ENCODE data around the gene ZBED4.
"Not testable (repeated sequence)": the region's sequence is repeated elsewhere in the genome, so short reads cannot be mapped to it uniquely, and the experiment has no call there.

The ZBED4 gene

GRCh38 chr22:49838771-49839717 is 14.6 kb upstream of the ZBED4 start:
- Mint-ChIP-seq H3K27me3 (peaks cover 17% of the 10 kb centered on the region), H3K27ac (peak overlapping the region; percentile 56), H3K36me3 (ENCODE audit: low read depth) (no peaks in the 10 kb centered on the region), H3K9me3 (no peaks in the 10 kb centered on the region), H3K4me1 (ENCODE audit: low read depth) (peaks cover 12% of the 10 kb centered on the region), H3K4me3 (peak overlapping the region; percentile 58)
- intact Hi-C loops (cut with micrococcal nuclease), result no loop called here

- intact Hi-C loops (cut with micrococcal nuclease), result no loop called here
- no peak overlapping the region for H3K4me3 Mint-ChIP-seq
- H3K27me3 Mint-ChIP-seq, result peaks cover 7% of the 10 kb centered on the region
- peaks cover 24% of the 10 kb centered on the region for H3K36me3 Mint-ChIP-seq (ENCODE audit: low read depth)
- no peak overlapping the region for H3K27ac Mint-ChIP-seq
- no peaks in the 10 kb centered on the region for H3K9me3 Mint-ChIP-seq
- H3K4me1 Mint-ChIP-seq (ENCODE audit: low read depth), result peaks cover 15% of the 10 kb centered on the region
Observed at GRCh38 chr22:49845241-49845640, 8.4 kb upstream of the ZBED4 start.

GRCh38 chr22:49845666-49846459 is 7.8 kb upstream of the ZBED4 start:
- H3K9me3 Mint-ChIP-seq, result no peaks in the 10 kb centered on the region
- H3K36me3 Mint-ChIP-seq (ENCODE audit: low read depth), result peaks cover 24% of the 10 kb centered on the region
- peaks cover 10% of the 10 kb centered on the region for H3K27me3 Mint-ChIP-seq
- intact Hi-C loops (cut with micrococcal nuclease), result no loop called here
- H3K27ac Mint-ChIP-seq, result no peak overlapping the region
- H3K4me3 Mint-ChIP-seq, result no peak overlapping the region
- peaks cover 21% of the 10 kb centered on the region for H3K4me1 Mint-ChIP-seq (ENCODE audit: low read depth)

GRCh38 chr22:49847751-49848689 is 5.6 kb upstream of the ZBED4 start:
- Mint-ChIP-seq H3K27me3 (peaks cover 18% of the 10 kb centered on the region), H3K4me3 (peak overlapping the region; percentile 90), H3K36me3 (ENCODE audit: low read depth) (peaks cover 24% of the 10 kb centered on the region), H3K4me1 (ENCODE audit: low read depth) (peaks cover 37% of the 10 kb centered on the region), H3K27ac (peak overlapping the region; percentile 98), H3K9me3 (no peaks in the 10 kb centered on the region)
- intact Hi-C loops (cut with micrococcal nuclease), result loop anchor here (2.0 kb wide), 1 partner anchor 17 kb away; no protein-coding TSS in a partner anchor

GRCh38 chr22:49848690-49849160 is 4.9 kb upstream of the ZBED4 start:
- intact Hi-C loops (cut with micrococcal nuclease), result loop anchor here (2.0 kb wide), 1 partner anchor 18 kb away; no protein-coding TSS in a partner anchor
- H3K4me1 Mint-ChIP-seq (ENCODE audit: low read depth), result peaks cover 37% of the 10 kb centered on the region
- peaks cover 18% of the 10 kb centered on the region for H3K27me3 Mint-ChIP-seq
- H3K4me3 Mint-ChIP-seq, result peak overlapping the region; percentile 90
- H3K27ac Mint-ChIP-seq, result peak overlapping the region; percentile 98
- no peaks in the 10 kb centered on the region for H3K9me3 Mint-ChIP-seq
- H3K36me3 Mint-ChIP-seq (ENCODE audit: low read depth), result peaks cover 24% of the 10 kb centered on the region

GRCh38 chr22:49849161-49850020 is 4.3 kb upstream of the ZBED4 start:
- intact Hi-C loops (cut with micrococcal nuclease), result loop anchor here (2.0 kb wide), 1 partner anchor 19 kb away; no protein-coding TSS in a partner anchor
- peaks cover 18% of the 10 kb centered on the region for H3K27me3 Mint-ChIP-seq

GRCh38 chr22:49850021-49850911 is 3.4 kb upstream of the ZBED4 start:
- Mint-ChIP-seq H3K27me3 (peaks cover 18% of the 10 kb centered on the region), H3K9me3 (no peaks in the 10 kb centered on the region), H3K36me3 (ENCODE audit: low read depth) (peaks cover 25% of the 10 kb centered on the region), H3K27ac (peak overlapping the region; percentile 41), H3K4me1 (ENCODE audit: low read depth) (peaks cover 45% of the 10 kb centered on the region), H3K4me3 (peak overlapping the region; percentile 90)
- intact Hi-C loops (cut with micrococcal nuclease), result no loop called here

More at GRCh38 chr22:49849161-49850020, 4.3 kb upstream of the ZBED4 start:
- Mint-ChIP-seq H3K27ac (peak overlapping the region; percentile 98), H3K9me3 (no peaks in the 10 kb centered on the region), H3K36me3 (ENCODE audit: low read depth) (peaks cover 26% of the 10 kb centered on the region), H3K4me1 (ENCODE audit: low read depth) (peaks cover 38% of the 10 kb centered on the region), H3K4me3 (peak overlapping the region; percentile 90)

GRCh38 chr22:49850959-49851802 is 2.5 kb upstream of the ZBED4 start:
- Mint-ChIP-seq H3K27ac (peak overlapping the region; percentile 24), H3K4me3 (no peak overlapping the region), H3K36me3 (ENCODE audit: low read depth) (peaks cover 17% of the 10 kb centered on the region), H3K9me3 (no peaks in the 10 kb centered on the region), H3K27me3 (peaks cover 18% of the 10 kb centered on the region), H3K4me1 (ENCODE audit: low read depth) (peaks cover 54% of the 10 kb centered on the region)
- intact Hi-C loops (cut with micrococcal nuclease), result no loop called here

GRCh38 chr22:49852568-49852897 is 1.1 kb upstream of the ZBED4 start:
- H3K27me3 Mint-ChIP-seq, result peaks cover 18% of the 10 kb centered on the region
- peaks cover 25% of the 10 kb centered on the region for H3K36me3 Mint-ChIP-seq (ENCODE audit: low read depth)
- peaks cover 61% of the 10 kb centered on the region for H3K4me1 Mint-ChIP-seq (ENCODE audit: low read depth)
- H3K9me3 Mint-ChIP-seq; intact Hi-C loops (cut with micrococcal nuclease): not testable (repeated sequence)
- peak overlapping the region; percentile 80 for H3K27ac Mint-ChIP-seq
- H3K4me3 Mint-ChIP-seq, result peak overlapping the region; percentile 73

GRCh38 chr22:49853981-49854831 is 562 bp downstream of the ZBED4 start:
- Mint-ChIP-seq H3K4me1 (ENCODE audit: low read depth) (peaks cover 66% of the 10 kb centered on the region), H3K4me3 (peak overlapping the region; percentile 97), H3K36me3 (ENCODE audit: low read depth) (peaks cover 31% of the 10 kb centered on the region), H3K9me3 (no peaks in the 10 kb centered on the region), H3K27me3 (peaks cover 18% of the 10 kb centered on the region), H3K27ac (peak overlapping the region; percentile 91)
- intact Hi-C loops (cut with micrococcal nuclease), result no loop called here
